Psoas muscle (tissue), 8 donors: ENCODE data around the gene PTPRQ. TPM values are rescaled to one million over a fixed set of nuclear protein-coding genes. Genes with fewer than 3 reads are reported as not detected.

ENCODE experiments used
- ATAC-seq, 4 donors: fragments of 200-7000 bp; cut with Tn5 transposase; one replicate each; pipeline ENCODE4 v1.9.1; 2020; ENCODE audit warnings: moderate library complexity in 3 of 4, mild to moderate bottlenecking in 2 of 4
- DNase-seq, 2 donors: peaks; one replicate each; pipeline ENCODE4 v3.0.0-alpha.2; 2020
- H3K27ac ChIP-seq: fragments of 200-600 bp; one replicate; pipeline ENCODE4 v1.8.0; 2022
- H3K27me3 ChIP-seq, 3 donors: fragments of 200-600 bp in 1 of 3; one replicate each; pipeline versions ENCODE4 v1.6.1 to v1.8.0; 2013 to 2022; ENCODE audit warnings: low read length in 2 of 3, mild to moderate bottlenecking in 2 of 3, moderate library complexity in 1 of 3; ENCODE audit not compliant: insufficient read depth in 3 of 3
- H3K36me3 ChIP-seq, 2 donors: fragments of 200-600 bp in 1 of 2; one replicate each; pipeline versions ENCODE4 v1.6.1 to v1.8.0; 2013 to 2022; ENCODE audit warnings: low read depth in 1 of 2, mild to moderate bottlenecking in 1 of 2, moderate library complexity in 1 of 2; ENCODE audit not compliant: insufficient read depth in 1 of 2
- H3K4me1 ChIP-seq: fragments of 200-600 bp; one replicate; pipeline ENCODE4 v1.8.0; 2022
- H3K4me3 ChIP-seq: fragments of 200-600 bp; one replicate; pipeline ENCODE4 v1.8.0; 2022; ENCODE audit warnings: mild to moderate bottlenecking
- H3K9me3 ChIP-seq: fragments of 200-600 bp; one replicate; pipeline ENCODE4 v1.8.0; 2022
- CTCF ChIP-seq: fragments of 200-600 bp; IDR thresholded peaks from one replicate; pipeline ENCODE4 v1.8.0; 2022; ENCODE audit warnings: antibody characterized with exemption
- WGBS, 3 donors: extraction: QIAGEN DNeasy Blood & Tissue Kit; methylation state at CpG; one replicate each; pipeline versions ENCODE4 v1.1.6 to v1.1.7; 2013; 5-methylcytosine and 5-hydroxymethylcytosine counted together
- intact Hi-C, 2 donors: fragments of 100-400 bp; cut with DNase I; formaldehyde crosslinking; loops; one replicate each; pipeline versions ENCODE4 v1.11.0 to v1.14.2; 2022
- polyA plus RNA-seq, 3 donors: library from polyadenylated mRNA; stranded (reverse); fragments of 200-250 nt; gene quantifications; one replicate each; pipeline ENCODE4 v1.2.3, GENCODE V29; 2013
- total RNA-seq, 4 donors: library from RNA; stranded (reverse); fragmentation: NEBNext Ultra II Directional in 2 of 4; extraction: Animal tissue kit (Norgen Biotek cat#: 25700) in 2 of 4; gene quantifications; one replicate each; pipeline versions ENCODE4 v1.2.1 to v1.2.4, GENCODE V29; 2021 to 2023
- donor health status: healthy with polysubstance abuse.
- donor health status: DM: no; HTN: no; CAD: no; lungs with moderate emphysema.
- donor health status: Bipolar disorder and iron deficiency.
- donor health status: healthy.
- donor health status: DM: yes; HTN: yes; CAD: no.
- donor health status: DM: no; HTN: no; CAD: no.
- donor health status: DM: no; HTN: no; CAD: no.
- donor health status: DM: yes; HTN: yes; CAD: no.

PTPRQ gene
- total and polyA plus RNA-seq, 7 donors = 0.04 to 1.8 (median 0.91) TPM

DNA sequence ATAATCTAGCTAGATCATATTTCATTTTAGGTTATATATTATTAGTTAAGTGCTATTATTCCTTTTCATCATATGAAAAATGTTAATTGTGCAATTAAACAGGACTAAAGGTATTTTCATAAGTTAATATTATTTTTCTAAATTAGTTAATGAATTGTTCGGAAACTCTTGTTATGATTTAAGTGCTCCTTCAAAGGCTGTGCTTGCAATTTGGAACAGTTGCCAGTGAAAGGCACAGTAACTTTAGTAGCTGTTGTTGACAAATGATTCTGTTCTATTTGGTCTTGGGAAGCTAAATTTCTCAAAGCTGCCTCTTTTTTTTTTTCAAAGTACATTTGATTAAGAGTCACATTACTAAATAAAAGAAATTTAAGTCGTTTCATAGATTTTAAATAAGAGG lies 40.7 kb downstream of the PTPRQ start:
- no peaks in the 10 kb centered on the region for H3K9me3 ChIP-seq
- no peaks in the 10 kb centered on the region for H3K27me3 ChIP-seq
- TF ChIP-seq CTCF = no peak
- H3K36me3 ChIP-seq = no peaks in the 10 kb centered on the region
- no peaks in the 10 kb centered on the region for H3K4me1 ChIP-seq
- WGBS, 3 donors = 47 to 57% (median 52%) methylated on average over 2 of the region's 2 CpGs
- intact Hi-C loops = no loop called here
- no peak for ATAC-seq
- H3K27ac ChIP-seq = no peak overlapping the region
- no peak overlapping the region for H3K4me3 ChIP-seq
- no peak for DNase-seq

DNA sequence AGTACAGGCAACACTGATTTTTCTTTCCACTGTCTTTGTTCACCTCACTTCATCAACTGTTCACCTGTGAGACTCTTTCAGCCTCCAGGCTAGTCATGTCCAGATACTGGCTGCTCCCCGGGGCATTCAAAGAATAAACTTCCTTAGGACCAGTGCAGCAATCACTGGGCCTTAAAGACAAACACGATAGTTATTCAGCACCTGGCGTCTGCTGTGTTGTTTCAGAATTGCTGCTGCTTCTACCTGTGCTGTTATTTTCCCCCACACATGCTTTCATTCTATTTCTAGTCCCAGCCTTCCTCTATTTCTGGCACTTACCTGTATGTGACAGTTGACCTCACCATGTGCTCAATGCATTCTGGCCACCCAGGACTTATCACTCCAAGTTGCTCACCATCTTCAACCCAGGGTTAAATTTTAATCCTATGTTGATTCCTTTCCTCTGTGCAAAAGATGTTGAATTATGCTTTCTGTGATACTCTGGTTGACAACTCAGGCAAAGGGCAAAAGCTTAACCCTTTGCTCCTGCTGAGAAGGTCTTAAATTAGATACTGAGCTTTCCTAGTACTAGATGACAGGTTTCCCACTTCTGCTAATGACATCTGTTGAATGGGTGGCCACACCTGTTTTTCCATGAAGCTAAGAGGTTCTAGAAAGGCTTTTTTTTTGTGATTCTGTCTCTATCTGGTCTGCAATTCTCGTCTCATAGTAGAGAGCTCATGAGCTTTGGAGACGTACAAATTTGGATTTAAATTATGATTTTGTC lies 41.4 kb downstream of the PTPRQ start:
- no peak for TF ChIP-seq CTCF
- H3K27ac ChIP-seq = no peak overlapping the region
- H3K36me3 ChIP-seq = no peaks in the 10 kb centered on the region
- H3K4me1 ChIP-seq = no peaks in the 10 kb centered on the region
- 79 to 80% (median 79%) methylated on average over 5 of the region's 5 CpGs for WGBS, 3 donors
- H3K4me3 ChIP-seq = no peak overlapping the region
- ATAC-seq (no peak), DNase-seq (no peak)
- H3K9me3 ChIP-seq = no peaks in the 10 kb centered on the region
- H3K27me3 ChIP-seq = no peaks in the 10 kb centered on the region
- intact Hi-C loops = no loop called here

- TF ChIP-seq CTCF = no peak
- Histone ChIP-seq H3K9me3 (no peaks in the 10 kb centered on the region), H3K36me3 (no peaks in the 10 kb centered on the region), H3K27ac (no peak overlapping the region), H3K4me1 (no peaks in the 10 kb centered on the region), H3K27me3 (no peaks in the 10 kb centered on the region), H3K4me3 (no peak overlapping the region)
- intact Hi-C loops = no loop called here
- DNase-seq (no peak), ATAC-seq (no peak)
- 81 to 91% (median 88%) methylated on average over 2 of the region's 2 CpGs for WGBS, 3 donors
These were observed 46.3 kb downstream of the PTPRQ start for GRCh38 chr12:80490329-80490728.

DNA sequence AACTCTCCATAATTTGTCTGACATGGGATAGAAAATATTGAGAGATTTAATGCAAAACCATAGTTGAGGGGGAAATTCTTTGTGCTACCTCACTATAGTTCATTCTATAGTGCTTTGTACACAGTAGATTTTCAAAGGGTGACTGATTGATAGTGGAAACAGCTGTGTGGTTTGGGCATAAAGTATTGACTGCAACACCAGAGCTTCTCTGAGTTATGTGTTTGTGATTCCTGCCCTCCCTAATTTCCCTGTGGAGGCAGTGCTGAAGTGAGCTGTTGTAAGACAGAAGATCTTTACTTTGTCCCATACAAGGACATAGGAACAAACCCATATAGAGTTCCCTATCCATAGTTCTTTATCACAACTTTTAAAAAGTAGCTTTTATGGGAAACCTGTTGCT lies 47.1 kb downstream of the PTPRQ start:
- DNase-seq (no peak), ATAC-seq (no peak)
- Histone ChIP-seq H3K27me3 (no peaks in the 10 kb centered on the region), H3K27ac (no peak overlapping the region), H3K9me3 (no peaks in the 10 kb centered on the region), H3K4me1 (no peaks in the 10 kb centered on the region), H3K36me3 (no peaks in the 10 kb centered on the region), H3K4me3 (no peak overlapping the region)
- TF ChIP-seq CTCF = no peak
- intact Hi-C loops = no loop called here

DNA sequence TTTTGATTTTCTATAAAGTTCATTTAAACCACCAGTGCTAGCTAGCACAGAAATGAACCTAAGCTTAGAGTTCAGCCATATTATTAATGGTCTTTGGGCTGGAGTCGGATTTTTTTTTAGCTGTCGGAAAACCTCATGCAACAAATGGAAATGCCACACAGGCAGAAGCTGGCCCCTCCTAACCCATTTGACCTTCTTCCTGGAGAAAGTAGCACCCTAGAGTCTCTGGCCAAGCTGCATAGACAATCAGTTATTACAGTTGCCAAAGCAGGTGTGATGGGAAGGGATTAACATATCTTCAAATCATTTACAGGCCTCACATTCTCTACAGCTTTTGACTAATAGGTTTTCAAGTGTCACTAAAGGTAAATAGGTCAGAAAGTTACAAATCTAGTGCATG lies 49.4 kb downstream of the PTPRQ start:
- H3K36me3 ChIP-seq = no peaks in the 10 kb centered on the region
- no peaks in the 10 kb centered on the region for H3K4me1 ChIP-seq
- H3K4me3 ChIP-seq = no peak overlapping the region
- DNase-seq (no peak), ATAC-seq (no peak)
- no peaks in the 10 kb centered on the region for H3K9me3 ChIP-seq
- H3K27me3 ChIP-seq = no peaks in the 10 kb centered on the region
- WGBS, 3 donors = 91 to 96% (median 95%) methylated on average over 2 of the region's 2 CpGs
- H3K27ac ChIP-seq = no peak overlapping the region
- intact Hi-C loops = no loop called here
- no peak for TF ChIP-seq CTCF
